Liver (tissue), 9 donors: ENCODE data around the gene AKAP13. TPM values are rescaled to one million over a fixed set of nuclear protein-coding genes. Genes with fewer than 3 reads are reported as not detected.

ENCODE experiments used
- DNase-seq: peaks from one replicate; pipeline ENCODE4 v3.0.0-alpha.2; 2017; ENCODE audit warnings: low spot score
- H3K27ac ChIP-seq, 2 donors: one replicate each; pipeline ENCODE4 v1.7.0; 2013; ENCODE audit warnings: inconsistent platforms in 2 of 2, low read length in 2 of 2, control low read depth in 1 of 2, low read depth in 1 of 2, mild to moderate bottlenecking in 1 of 2
- H3K27me3 ChIP-seq, 4 donors: one replicate each; pipeline versions ENCODE4 v1.6.1 to v1.7.0; 2013; ENCODE audit warnings: low read length in 3 of 4, inconsistent platforms in 1 of 4, mild to moderate bottlenecking in 1 of 4, moderate library complexity in 1 of 4; ENCODE audit not compliant: control insufficient read depth in 4 of 4, insufficient read depth in 4 of 4
- H3K36me3 ChIP-seq, 4 donors: one replicate each; pipeline versions ENCODE4 v1.6.1 to v1.7.0; 2013; ENCODE audit warnings: low read length in 3 of 4, mild to moderate bottlenecking in 3 of 4, low read depth in 1 of 4, moderate library complexity in 1 of 4; ENCODE audit not compliant: control insufficient read depth in 4 of 4, insufficient read depth in 3 of 4
- H3K4me1 ChIP-seq, 4 donors: one replicate each; pipeline versions ENCODE4 v1.6.1 to v1.7.0; 2013; ENCODE audit warnings: low read length in 3 of 4, mild to moderate bottlenecking in 3 of 4, moderate library complexity in 1 of 4; ENCODE audit not compliant: control insufficient read depth in 4 of 4, insufficient read depth in 4 of 4
- H3K4me3 ChIP-seq, 3 donors: one replicate each; pipeline versions ENCODE4 v1.6.1 to v1.7.0; 2013; ENCODE audit warnings: low read length in 3 of 3, control low read depth in 1 of 3, low read depth in 1 of 3, mild to moderate bottlenecking in 1 of 3
- H3K9ac ChIP-seq, 2 donors: one replicate each; pipeline ENCODE4 v1.7.0; 2013; ENCODE audit warnings: low read length in 2 of 2, mild to moderate bottlenecking in 2 of 2, moderate library complexity in 2 of 2, control low read depth in 1 of 2, low read depth in 1 of 2
- H3K9me3 ChIP-seq, 4 donors: one replicate each; pipeline versions ENCODE4 v1.6.1 to v1.7.0; 2013; ENCODE audit warnings: low read length in 3 of 4; ENCODE audit not compliant: control insufficient read depth in 4 of 4
- ATF3 ChIP-seq: IDR thresholded peaks from 2 replicates; pipeline ENCODE4 v1.6.1; 2016; ENCODE audit warnings: antibody characterized with exemption
- CTCF ChIP-seq: fragments of 150-350 bp; IDR thresholded peaks from 2 replicates; pipeline ENCODE4 v1.5.1; 2017; ENCODE audit warnings: improper control_type of control experiment, low read depth, low read length; ENCODE audit not compliant: missing input control
- EGR1 ChIP-seq, 2 donors: IDR thresholded peaks; 2 replicates each; pipeline ENCODE4 v1.6.1; 2016 to 2018; ENCODE audit warnings: antibody characterized with exemption in 2 of 2, low read depth in 2 of 2
- FOXA1 ChIP-seq: IDR thresholded peaks from 2 replicates; pipeline ENCODE4 v1.6.1; 2016; ENCODE audit warnings: antibody characterized with exemption
- FOXA2 ChIP-seq: IDR thresholded peaks from 2 replicates; pipeline ENCODE4 v1.6.1; 2016; ENCODE audit warnings: antibody characterized with exemption
- HNF4A ChIP-seq, 2 donors: conservative IDR thresholded peaks; 2 replicates each; pipeline ENCODE4 v1.6.1; 2016; ENCODE audit warnings: antibody characterized with exemption in 2 of 2, mild to moderate bottlenecking in 2 of 2
- HNF4G ChIP-seq: IDR thresholded peaks from 2 replicates; pipeline ENCODE4 v1.6.1; 2016; ENCODE audit warnings: antibody characterized with exemption
- MAX ChIP-seq: IDR thresholded peaks from 2 replicates; pipeline ENCODE4 v1.6.1; 2016; ENCODE audit warnings: antibody characterized with exemption
- NR2F2 ChIP-seq: IDR thresholded peaks from 2 replicates; pipeline ENCODE4 v1.6.1; 2016; ENCODE audit warnings: antibody characterized with exemption
- RAD21 ChIP-seq, 2 donors: IDR thresholded peaks; 2 replicates each; pipeline ENCODE4 v1.6.1; 2016; ENCODE audit warnings: antibody characterized with exemption in 2 of 2, mild to moderate bottlenecking in 2 of 2
- RXRA ChIP-seq, 2 donors: IDR thresholded peaks; 2 replicates each; pipeline ENCODE4 v1.6.1; 2017 to 2018; ENCODE audit warnings: antibody characterized with exemption in 2 of 2, mild to moderate bottlenecking in 1 of 2
- SP1 ChIP-seq: IDR thresholded peaks from 2 replicates; pipeline ENCODE4 v1.6.1; 2018; ENCODE audit warnings: antibody characterized with exemption, mild to moderate bottlenecking
- TAF1 ChIP-seq: conservative IDR thresholded peaks from 2 replicates; pipeline ENCODE4 v1.6.1; 2016; ENCODE audit warnings: antibody characterized with exemption, mild to moderate bottlenecking
- YY1 ChIP-seq: IDR thresholded peaks from 2 replicates; pipeline ENCODE4 v1.6.1; 2016; ENCODE audit warnings: antibody characterized with exemption, mild to moderate bottlenecking
- ZBTB33 ChIP-seq: IDR thresholded peaks from 2 replicates; pipeline ENCODE4 v1.6.1; 2016; ENCODE audit warnings: antibody characterized with exemption
- WGBS: extraction: QIAGEN DNeasy Blood & Tissue Kit; methylation state at CpG from one replicate; pipeline ENCODE4 v1.1.7; 2013; 5-methylcytosine and 5-hydroxymethylcytosine counted together
- polyA plus RNA-seq, 2 donors: library from polyadenylated mRNA; stranded (reverse) in 1 of 2; unstranded in 1 of 2; fragments of 200-250 nt in 1 of 2; fragments of >200 nt in 1 of 2; fragmentation: Nextera tagmentation in 1 of 2; extraction: Ambion mirVana in 1 of 2; gene quantifications; one replicate each; pipeline versions ENCODE4 v1.2.1 to v1.2.3, GENCODE V29; 2013 to 2015
- total RNA-seq, 2 donors: library from RNA; depleted of rRNA; stranded (reverse); fragments of >200 nt; gene quantifications; one replicate each; pipeline ENCODE4 v1.2.3, GENCODE V29; 2014
- donor health status: healthy.
- donor health status: healthy.
- donor health status: healthy.
- donor health status: healthy.
- donor health status: healthy.

Gene AKAP13
- total and polyA plus RNA-seq, 4 donors: 18.6 to 92.3 (median 37.4) TPM

GRCh38 chr15:85500729-85501128, 120.3 kb downstream of the AKAP13 start:
- WGBS: 83% methylated on average over 4 of the region's 4 CpGs
- TF ChIP-seq ZBTB33: no peak
- TF ChIP-seq SP1: no peak
- TF ChIP-seq ATF3: no peak
- TF ChIP-seq FOXA2: no peak
- TF ChIP-seq NR2F2: peak; percentile 24
- TF ChIP-seq EGR1 (IDR thresholded peaks at IDR 0.05; ENCODE audit: low read depth in 2 of 2): no peak
- TF ChIP-seq TAF1: no peak
- no peak for TF ChIP-seq HNF4G
- no peak for TF ChIP-seq FOXA1
- Histone ChIP-seq H3K27ac (no peak overlapping the region), H3K36me3 (no peaks in the 10 kb centered on the region), H3K9me3 (no peaks in the 10 kb centered on the region), H3K4me1 (peaks cover 2 to 8% (median 7%) of the 10 kb centered on the region in 4 donors), H3K9ac (no peak overlapping the region), H3K4me3 (no peak overlapping the region), H3K27me3 (no peaks in the 10 kb centered on the region)
- no peak for DNase-seq

- DNase-seq: no peak
- H3K4me3 ChIP-seq: no peak overlapping the region
- H3K4me1 ChIP-seq: peaks cover 1 to 8% (median 3%) of the 10 kb centered on the region in 4 donors
- H3K9ac ChIP-seq: no peak overlapping the region
- no peak overlapping the region for H3K27ac ChIP-seq
- H3K36me3 ChIP-seq: no peaks in the 10 kb centered on the region
- 94% methylated on average over 2 of the region's 2 CpGs for WGBS
- H3K27me3 ChIP-seq: no peaks in the 10 kb centered on the region
- no peaks in the 10 kb centered on the region for H3K9me3 ChIP-seq
- TF ChIP-seq MAX: no peak
- no peak for TF ChIP-seq YY1
- no peak for TF ChIP-seq RAD21 (IDR thresholded peaks at IDR 0.05)
- TF ChIP-seq SP1: no peak
- TF ChIP-seq CTCF: no peak
- TF ChIP-seq NR2F2: no peak
These were observed 121.2 kb downstream of the AKAP13 start for GRCh38 chr15:85501574-85501973.

GRCh38 chr15:85503151-85503799, 122.9 kb downstream of the AKAP13 start:
- WGBS: 64% methylated on average over 4 of the region's 4 CpGs
- Histone ChIP-seq H3K27me3 (no peaks in the 10 kb centered on the region), H3K27ac (no peak overlapping the region), H3K36me3 (no peaks in the 10 kb centered on the region), H3K4me1 (peaks cover 0 to 8% (median 2%) of the 10 kb centered on the region in 4 donors), H3K9ac (no peak overlapping the region), H3K9me3 (no peaks in the 10 kb centered on the region), H3K4me3 (no peak overlapping the region)
- TF ChIP-seq RAD21 (IDR thresholded peaks at IDR 0.05): peak in 1 of 2 donors; percentile 11
- no peak for TF ChIP-seq NR2F2
- TF ChIP-seq HNF4A (conservative IDR thresholded peaks at IDR 0.05): peak; percentile 76 to 81
- no peak for TF ChIP-seq ZBTB33
- peak; percentile 53 to 59 for TF ChIP-seq RXRA (IDR thresholded peaks at IDR 0.05)
- TF ChIP-seq MAX: no peak
- DNase-seq: no peak
